GM18951 (cell line): ENCODE results near the gene PTGER1.

Experiments used
- POLR2A ChIP-seq: IDR thresholded peaks from 4 replicates; pipeline ENCODE4 v1.6.1; 2011; ENCODE audit warnings: mild to moderate bottlenecking; ENCODE audit not compliant: insufficient read length, insufficient read depth; ENCODE audit errors: extremely low read depth
- in situ Hi-C: fragments of 300-500 bp; cut with MboI; formaldehyde crosslinking; loops from one replicate; pipeline ENCODE4 v1.12.0; 2022; ENCODE audit warnings: low sequenced_read_pairs, mixed read lengths, inconsistent platforms; ENCODE audit not compliant: unreplicated experiment

PTGER1 gene, protein sequence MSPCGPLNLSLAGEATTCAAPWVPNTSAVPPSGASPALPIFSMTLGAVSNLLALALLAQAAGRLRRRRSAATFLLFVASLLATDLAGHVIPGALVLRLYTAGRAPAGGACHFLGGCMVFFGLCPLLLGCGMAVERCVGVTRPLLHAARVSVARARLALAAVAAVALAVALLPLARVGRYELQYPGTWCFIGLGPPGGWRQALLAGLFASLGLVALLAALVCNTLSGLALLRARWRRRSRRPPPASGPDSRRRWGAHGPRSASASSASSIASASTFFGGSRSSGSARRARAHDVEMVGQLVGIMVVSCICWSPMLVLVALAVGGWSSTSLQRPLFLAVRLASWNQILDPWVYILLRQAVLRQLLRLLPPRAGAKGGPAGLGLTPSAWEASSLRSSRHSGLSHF

DNA sequence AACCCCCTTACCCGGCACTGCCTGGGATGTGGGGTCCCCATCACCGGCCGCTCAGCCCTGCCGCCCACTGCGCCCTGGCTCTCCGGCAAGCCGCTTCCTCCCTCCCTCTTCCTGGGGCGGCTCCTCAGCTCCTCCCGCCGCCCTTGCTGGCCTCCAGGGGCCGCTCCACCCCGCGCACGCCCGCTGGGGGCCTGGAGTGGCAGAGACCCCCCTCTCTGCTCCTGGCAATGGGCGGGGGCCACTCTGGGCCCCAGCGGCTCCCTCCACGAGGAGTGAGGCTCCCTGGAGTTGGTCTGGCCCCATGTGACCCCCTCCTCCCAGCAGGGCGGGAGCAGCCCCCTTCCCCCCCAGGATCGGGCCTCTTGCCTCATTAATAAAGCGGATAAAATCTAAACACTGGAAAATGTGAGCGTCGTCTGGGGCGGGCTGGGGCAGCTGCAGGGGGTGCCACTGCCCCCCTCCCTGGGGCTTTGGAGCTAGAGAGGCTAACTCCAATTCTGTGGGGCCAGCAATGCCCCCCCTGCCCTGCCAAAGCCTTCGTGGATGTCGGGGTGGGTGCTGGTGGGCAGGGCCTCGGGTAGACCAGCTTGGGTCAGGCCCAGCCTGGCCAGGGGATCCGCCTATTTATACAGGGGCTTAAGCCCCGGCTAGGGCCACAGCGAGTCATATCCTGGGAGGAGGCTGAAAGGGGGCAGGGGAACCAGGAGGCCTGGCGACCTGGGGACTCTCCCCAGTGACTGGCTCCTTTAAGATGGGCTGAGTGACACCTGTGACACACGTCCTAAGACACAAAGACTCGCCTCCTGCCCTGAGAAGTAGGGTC lies at the start of gene PTGER1:
PTGER1 (minus strand) TSS at position 104 of the 823 bp plus-strand sequence. CDS start 1,034 bp downstream, outside the sequence.
- TF ChIP-seq POLR2A, result no peak
- in situ Hi-C loops, result loop anchor here (25.0 kb wide), 1 partner anchor 288 kb away; no protein-coding TSS in a partner anchor

- in situ Hi-C loops, result no loop called here
- no peak for TF ChIP-seq POLR2A
These were observed 45.4 kb upstream of the PTGER1 start for GRCh38 chr19:14520543-14520942.

- TF ChIP-seq POLR2A, result no peak
- in situ Hi-C loops, result no loop called here
These were observed 44.8 kb upstream of the PTGER1 start for GRCh38 chr19:14519860-14520407.

GRCh38 chr19:14519245-14519859 lies 44.2 kb upstream of the PTGER1 start:
- in situ Hi-C loops, result no loop called here
- TF ChIP-seq POLR2A, result no peak

- in situ Hi-C loops, result no loop called here
These were observed 42.8 kb upstream of the PTGER1 start, which contains the start of gene DNAJB1 for GRCh38 chr19:14517840-14518505. Gene DNAJB1, minus strand, starts transcription at chr19:14518397. Its CDS starts 48 bp downstream, at chr19:14518349.

GRCh38 chr19:14517446-14517839 lies 42.3 kb upstream of the PTGER1 start:
- in situ Hi-C loops, result no loop called here
- no peak for TF ChIP-seq POLR2A

More at GRCh38 chr19:14517840-14518505, 42.8 kb upstream of the PTGER1 start, which contains the start of gene DNAJB1:
- TF ChIP-seq POLR2A, result peak; percentile 95

DNA sequence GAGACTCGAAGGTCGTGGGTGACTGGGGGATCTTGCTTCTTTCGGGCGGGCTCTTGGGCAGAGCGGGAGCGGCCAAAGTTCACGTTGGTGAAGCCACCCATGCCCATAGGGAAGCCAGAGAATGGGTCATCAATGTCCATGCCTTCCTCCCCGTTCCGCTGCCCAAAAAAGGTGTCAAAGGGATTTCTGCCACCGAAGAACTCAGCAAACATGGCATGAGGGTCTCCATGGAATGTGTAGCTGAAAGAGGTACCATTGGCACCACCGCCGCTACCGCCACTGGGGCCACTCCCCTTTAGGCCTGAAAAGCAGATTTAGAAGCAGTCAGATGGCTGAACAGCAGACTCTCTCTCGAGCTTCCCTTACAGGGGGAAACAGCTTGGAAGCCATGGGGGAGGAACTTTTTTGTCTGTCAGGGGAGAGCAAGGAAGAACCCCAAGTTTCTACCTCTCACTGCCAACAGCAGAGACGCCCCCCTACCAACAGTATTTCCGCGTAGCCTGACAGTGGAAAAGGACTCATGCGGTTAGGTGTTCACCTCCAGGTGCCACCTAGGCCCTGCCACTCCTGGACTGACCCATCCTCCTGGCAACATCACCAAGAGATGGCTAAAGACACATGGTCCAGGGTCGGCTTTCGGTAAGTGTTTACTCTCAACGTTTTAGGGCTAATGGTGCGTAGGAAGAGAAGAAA lies 41.7 kb upstream of the PTGER1 start:
- TF ChIP-seq POLR2A, result no peak
- in situ Hi-C loops, result no loop called here

DNA sequence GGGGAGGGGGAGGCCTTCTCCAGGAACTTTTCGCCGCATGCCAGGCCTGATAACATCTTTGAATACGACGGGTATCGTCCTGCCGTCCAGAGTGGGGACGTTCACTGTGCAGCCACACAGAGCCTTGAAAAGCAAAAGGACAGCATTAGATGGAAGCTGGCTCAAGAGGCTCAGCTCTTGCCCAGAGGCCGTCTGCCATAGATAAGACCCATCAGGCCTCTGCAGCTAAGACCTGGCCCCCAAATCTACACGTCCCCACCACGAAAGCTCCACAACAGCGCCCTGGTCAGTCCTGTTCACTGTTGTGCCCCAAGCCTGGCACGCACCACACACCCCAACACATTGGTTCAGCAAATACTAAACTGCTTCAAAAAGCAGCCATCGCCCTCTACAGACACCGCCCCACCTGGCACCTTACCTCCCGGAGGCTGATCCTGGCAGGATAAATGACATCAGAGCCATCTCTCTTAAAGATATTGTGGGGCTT lies 40.9 kb upstream of the PTGER1 start:
- in situ Hi-C loops, result no loop called here
- TF ChIP-seq POLR2A, result no peak

DNA sequence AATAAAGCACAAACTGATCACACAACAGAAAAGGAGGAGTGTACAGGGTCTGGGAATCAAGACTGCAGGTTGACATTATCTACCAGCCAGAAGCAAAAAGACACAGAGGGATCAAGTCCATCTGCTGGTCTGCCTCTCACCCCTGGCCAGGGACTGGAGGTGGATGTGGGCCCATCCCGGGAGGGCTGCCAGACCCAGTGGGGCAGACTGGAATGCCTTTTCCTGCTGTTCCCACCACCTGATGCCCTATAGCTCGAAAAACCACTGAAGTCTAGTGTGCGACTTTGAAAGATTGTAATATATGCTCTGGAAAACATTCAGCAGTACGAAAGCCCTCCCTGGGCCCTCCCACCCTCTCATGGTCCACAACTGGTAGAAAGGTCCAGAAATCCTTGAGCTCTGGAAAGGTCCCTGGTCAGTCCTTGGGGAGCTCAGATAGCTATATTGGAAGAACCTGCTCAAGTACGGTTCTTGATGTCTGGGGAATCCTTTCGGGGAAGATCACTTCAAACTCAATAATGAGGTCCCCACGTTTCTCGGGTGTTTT lies 40.4 kb upstream of the PTGER1 start:
- in situ Hi-C loops, result no loop called here

GRCh38 chr19:14514215-14514863 lies 39.2 kb upstream of the PTGER1 start:
- in situ Hi-C loops, result no loop called here
- no peak for TF ChIP-seq POLR2A

More for the DNA sequence above, 40.4 kb upstream of the PTGER1 start:
- TF ChIP-seq POLR2A, result no peak

- TF ChIP-seq POLR2A, result no peak
- in situ Hi-C loops, result no loop called here
These were observed 37.3 kb upstream of the PTGER1 start for GRCh38 chr19:14512406-14512961.

GRCh38 chr19:14511229-14511593 lies 36.1 kb upstream of the PTGER1 start:
- no peak for TF ChIP-seq POLR2A
- in situ Hi-C loops, result no loop called here
